CD8-positive, alpha-beta memory T cell (primary cell): Measurements from ENCODE around the gene HS6ST2. TPM values are rescaled to one million over a fixed set of nuclear protein-coding genes. Genes with fewer than 3 reads are reported as not detected.

Experiments
- CTCF ChIA-PET: fragments of 350-600 bp; sonication (Branson Sonifier 250); formaldehyde crosslinking; loops from one replicate; lab custom pipeline; 2021; ENCODE audit warnings: antibody characterized with exemption; lab: Charles Lee
- POLR2A ChIA-PET: fragments of 350-600 bp; sonication (Branson Sonifier 250); formaldehyde crosslinking; loops from one replicate; lab custom pipeline; 2021; ENCODE audit warnings: antibody characterized with exemption; lab: Charles Lee
- DNase-seq, 5 donors: peaks; one replicate each; pipeline versions ENCODE4 v3.0.0 to v3.0.0-alpha.2; 2020 to 2022; ENCODE audit warnings: mixed read lengths in 1 of 5
- H3K27ac ChIP-seq: one replicate; pipeline ENCODE4 v1.7.0; 2013; ENCODE audit warnings: low read depth, mild to moderate bottlenecking, low read length, moderate library complexity
- H3K27me3 ChIP-seq: 2 replicates; pipeline ENCODE4 v1.7.0; 2013; ENCODE audit warnings: low read length, mild to moderate bottlenecking; ENCODE audit not compliant: insufficient read depth, poor library complexity, severe bottlenecking
- H3K36me3 ChIP-seq: 2 replicates; pipeline ENCODE4 v1.7.0; 2013; ENCODE audit warnings: mild to moderate bottlenecking, low read length, moderate library complexity; ENCODE audit not compliant: insufficient read depth
- H3K4me1 ChIP-seq: 2 replicates; pipeline ENCODE4 v1.7.0; 2013; ENCODE audit warnings: mild to moderate bottlenecking, low read length, moderate library complexity; ENCODE audit not compliant: insufficient read depth
- H3K4me3 ChIP-seq: 2 replicates; pipeline ENCODE4 v1.7.0; 2013; ENCODE audit warnings: mild to moderate bottlenecking, low read length
- H3K9me3 ChIP-seq: 2 replicates; pipeline ENCODE4 v1.7.0; 2013; ENCODE audit warnings: mild to moderate bottlenecking, low read length
- H3K27ac Mint-ChIP-seq, 8 donors: one replicate each; pipeline ENCODE4 v1.8.0; 2020 to 2021; ENCODE audit warnings: mixed read lengths in 8 of 8, mild to moderate bottlenecking in 6 of 8, inconsistent platforms in 3 of 8, moderate library complexity in 3 of 8
- H3K27me3 Mint-ChIP-seq, 2 donors: one replicate each; pipeline ENCODE4 v1.8.0; 2020 to 2021; ENCODE audit warnings: mixed read lengths in 2 of 2, mild to moderate bottlenecking in 1 of 2, moderate library complexity in 1 of 2
- H3K36me3 Mint-ChIP-seq, 3 donors: one replicate each; pipeline ENCODE4 v1.8.0; 2020 to 2021; ENCODE audit warnings: mixed read lengths in 3 of 3, inconsistent platforms in 1 of 3, mild to moderate bottlenecking in 1 of 3
- H3K4me1 Mint-ChIP-seq, 3 donors: one replicate each; pipeline ENCODE4 v1.8.0; 2020 to 2021; ENCODE audit warnings: mixed read lengths in 3 of 3, inconsistent platforms in 1 of 3, mild to moderate bottlenecking in 1 of 3
- H3K4me3 Mint-ChIP-seq, 7 donors: one replicate each; pipeline ENCODE4 v1.8.0; 2020 to 2021; ENCODE audit warnings: mixed read lengths in 7 of 7, mild to moderate bottlenecking in 6 of 7, moderate library complexity in 4 of 7, inconsistent platforms in 2 of 7
- H3K9me3 Mint-ChIP-seq, 5 donors: one replicate each; pipeline ENCODE4 v1.8.0; 2020 to 2022; ENCODE audit warnings: mixed read lengths in 5 of 5, mild to moderate bottlenecking in 3 of 5, moderate library complexity in 2 of 5, inconsistent platforms in 1 of 5
- polyA plus RNA-seq: library from polyadenylated mRNA; unstranded; fragments of 300-500 nt; fragmentation: Illumina TruSeq; gene quantifications from one replicate; pipeline ENCODE4 v1.2.3, GENCODE V29; 2021
- total RNA-seq, 2 experiments: library from RNA; stranded (reverse); gene quantifications; one replicate each; pipeline ENCODE4 v1.2.3, GENCODE V29; 2021

The HS6ST2 gene
- total and polyA plus RNA-seq, 3 experiments from 2014 or later: 0.09 to 0.13 TPM; not detected in 1

GRCh38 chrX:132749406-132749805 lies 209.0 kb downstream of the HS6ST2 start:
- H3K27me3 Mint-ChIP-seq: peaks cover 3 to 5% of the 10 kb centered on the region in 2 donors
- peaks cover 13 to 22% (median 20%) of the 10 kb centered on the region in 3 donors for H3K4me1 Mint-ChIP-seq
- H3K36me3 Mint-ChIP-seq: no peaks in the 10 kb centered on the region
- Histone ChIP-seq H3K27me3 (no peaks in the 10 kb centered on the region), H3K36me3 (no peaks in the 10 kb centered on the region), H3K4me1 (peaks cover 3% of the 10 kb centered on the region), H3K27ac (no peak overlapping the region), H3K9me3 (no peaks in the 10 kb centered on the region), H3K4me3 (no peak overlapping the region)
- POLR2A ChIA-PET: no interaction called here
- no peak overlapping the region for H3K27ac Mint-ChIP-seq
- CTCF ChIA-PET: no interaction called here
- H3K4me3 Mint-ChIP-seq: peak overlapping the region in 1 of 7 donors; percentile 42
- H3K9me3 Mint-ChIP-seq: no peaks in the 10 kb centered on the region
- DNase-seq: no peak

DNA sequence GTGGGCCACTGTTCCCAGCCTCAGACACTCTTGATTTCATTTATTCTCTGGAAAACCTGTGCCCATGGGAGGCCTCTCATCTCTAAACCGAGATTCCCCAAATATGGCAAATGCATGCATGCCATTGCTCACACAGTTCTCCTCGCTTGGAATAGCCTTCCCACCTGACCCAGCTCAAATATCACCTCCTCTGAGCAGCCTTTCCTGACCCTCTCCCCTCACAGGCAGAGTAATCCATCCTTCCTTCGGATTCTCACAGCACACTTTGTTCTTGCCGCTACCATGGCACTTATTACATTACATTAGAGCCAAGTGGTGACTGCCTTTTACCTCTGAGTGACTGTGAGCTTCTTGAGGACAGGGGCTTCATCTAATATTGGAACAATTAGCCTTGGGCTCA lies 209.5 kb downstream of the HS6ST2 start:
- H3K36me3 Mint-ChIP-seq: no peaks in the 10 kb centered on the region
- H3K27me3 Mint-ChIP-seq: peaks cover 3 to 5% of the 10 kb centered on the region in 2 donors
- no peaks in the 10 kb centered on the region for H3K9me3 ChIP-seq

GRCh38 chrX:132748268-132748667 lies 210.2 kb downstream of the HS6ST2 start:
- ChIA-PET POLR2A (no interaction called here), CTCF (no interaction called here)
- Mint-ChIP-seq H3K9me3 (no peaks in the 10 kb centered on the region), H3K4me1 (peaks cover 18 to 28% (median 23%) of the 10 kb centered on the region in 3 donors), H3K36me3 (no peaks in the 10 kb centered on the region), H3K27me3 (peaks cover 3% of the 10 kb centered on the region in 2 donors), H3K4me3 (no peak overlapping the region), H3K27ac (no peak overlapping the region)
- no peaks in the 10 kb centered on the region for H3K9me3 ChIP-seq
- DNase-seq: no peak
- H3K4me3 ChIP-seq: no peak overlapping the region
- no peaks in the 10 kb centered on the region for H3K36me3 ChIP-seq
- no peak overlapping the region for H3K27ac ChIP-seq
- peaks cover 3% of the 10 kb centered on the region for H3K4me1 ChIP-seq
- H3K27me3 ChIP-seq: no peaks in the 10 kb centered on the region

More for the DNA sequence above, 209.5 kb downstream of the HS6ST2 start:
- H3K4me3 Mint-ChIP-seq: no peak overlapping the region
- Histone ChIP-seq H3K4me1 (peaks cover 3% of the 10 kb centered on the region), H3K27me3 (no peaks in the 10 kb centered on the region), H3K36me3 (no peaks in the 10 kb centered on the region), H3K27ac (no peak overlapping the region), H3K4me3 (no peak overlapping the region)
- H3K27ac Mint-ChIP-seq: no peak overlapping the region
- no peak for DNase-seq
- ChIA-PET POLR2A (no interaction called here), CTCF (no interaction called here)
- peaks cover 17 to 27% (median 23%) of the 10 kb centered on the region in 3 donors for H3K4me1 Mint-ChIP-seq
- H3K9me3 Mint-ChIP-seq: no peaks in the 10 kb centered on the region

GRCh38 chrX:132745593-132745992 lies 212.8 kb downstream of the HS6ST2 start:
- Mint-ChIP-seq H3K4me1 (peaks cover 30 to 40% (median 31%) of the 10 kb centered on the region in 3 donors), H3K9me3 (no peaks in the 10 kb centered on the region), H3K36me3 (no peaks in the 10 kb centered on the region), H3K27ac (no peak overlapping the region), H3K27me3 (peaks cover 3 to 8% of the 10 kb centered on the region in 2 donors), H3K4me3 (no peak overlapping the region)
- Histone ChIP-seq H3K27me3 (no peaks in the 10 kb centered on the region), H3K27ac (no peak overlapping the region), H3K4me1 (peaks cover 3% of the 10 kb centered on the region), H3K36me3 (no peaks in the 10 kb centered on the region), H3K9me3 (no peaks in the 10 kb centered on the region), H3K4me3 (no peak overlapping the region)
- no peak for DNase-seq
- POLR2A ChIA-PET: no interaction called here
- CTCF ChIA-PET: no interaction called here

GRCh38 chrX:132744470-132744869 lies 214.0 kb downstream of the HS6ST2 start:
- Histone ChIP-seq H3K27me3 (no peaks in the 10 kb centered on the region), H3K36me3 (no peaks in the 10 kb centered on the region), H3K27ac (no peak overlapping the region), H3K9me3 (no peaks in the 10 kb centered on the region), H3K4me3 (no peak overlapping the region), H3K4me1 (no peaks in the 10 kb centered on the region)
- CTCF ChIA-PET: no interaction called here
- Mint-ChIP-seq H3K27ac (no peak overlapping the region), H3K27me3 (peaks cover 3 to 8% of the 10 kb centered on the region in 2 donors), H3K9me3 (no peaks in the 10 kb centered on the region), H3K36me3 (no peaks in the 10 kb centered on the region), H3K4me3 (peak overlapping the region in 1 of 7 donors; percentile 26), H3K4me1 (peaks cover 24 to 35% (median 25%) of the 10 kb centered on the region in 3 donors)
- DNase-seq: no peak
- POLR2A ChIA-PET: no interaction called here

- H3K4me1 ChIP-seq: peaks cover 6% of the 10 kb centered on the region
- H3K27ac ChIP-seq: no peak overlapping the region
- Mint-ChIP-seq H3K4me3 (peak overlapping the region in 1 of 7 donors; percentile 36), H3K27ac (no peak overlapping the region), H3K27me3 (peaks cover 0 to 8% of the 10 kb centered on the region in 2 donors), H3K36me3 (no peaks in the 10 kb centered on the region), H3K9me3 (no peaks in the 10 kb centered on the region), H3K4me1 (peaks cover 31 to 42% (median 34%) of the 10 kb centered on the region in 3 donors)
- H3K27me3 ChIP-seq: no peaks in the 10 kb centered on the region
- H3K36me3 ChIP-seq: no peaks in the 10 kb centered on the region
- H3K4me3 ChIP-seq: no peak overlapping the region
- no peak for DNase-seq
- no peaks in the 10 kb centered on the region for H3K9me3 ChIP-seq
- ChIA-PET CTCF (no interaction called here), POLR2A (no interaction called here)
Measured at GRCh38 chrX:132743086-132743485, 215.3 kb downstream of the HS6ST2 start.

GRCh38 chrX:132742246-132742645 lies 216.2 kb downstream of the HS6ST2 start:
- Histone ChIP-seq H3K27ac (no peak overlapping the region), H3K36me3 (no peaks in the 10 kb centered on the region), H3K27me3 (no peaks in the 10 kb centered on the region), H3K4me3 (no peak overlapping the region), H3K4me1 (peaks cover 12% of the 10 kb centered on the region), H3K9me3 (no peaks in the 10 kb centered on the region)
- Mint-ChIP-seq H3K4me3 (peak overlapping the region in 1 of 7 donors; percentile 9), H3K4me1 (peaks cover 39 to 51% (median 43%) of the 10 kb centered on the region in 3 donors), H3K27ac (no peak overlapping the region), H3K9me3 (no peaks in the 10 kb centered on the region), H3K36me3 (no peaks in the 10 kb centered on the region), H3K27me3 (peaks cover 0 to 8% of the 10 kb centered on the region in 2 donors)
- CTCF ChIA-PET: no interaction called here
- DNase-seq: no peak
- POLR2A ChIA-PET: no interaction called here

DNA sequence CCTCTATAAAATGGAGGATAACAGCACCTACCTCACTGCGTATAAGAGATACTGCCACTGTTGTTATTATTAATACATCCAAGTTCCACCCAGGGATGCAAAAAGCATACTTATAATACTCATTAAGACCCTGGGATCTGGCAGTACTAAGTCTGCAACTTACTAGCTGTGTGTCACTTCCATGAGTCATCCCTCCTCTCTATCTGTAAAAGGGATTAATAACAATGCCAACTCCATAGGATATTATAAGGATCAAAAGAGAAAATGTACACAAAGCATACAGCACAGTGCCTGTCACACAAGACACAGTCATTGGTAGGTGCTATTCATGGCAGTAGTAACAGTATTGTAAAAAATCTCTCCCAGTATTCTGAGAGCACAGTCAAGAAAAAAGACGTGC lies 216.7 kb downstream of the HS6ST2 start:
- POLR2A ChIA-PET: no interaction called here
- no peaks in the 10 kb centered on the region for H3K36me3 Mint-ChIP-seq
- no peak overlapping the region for H3K4me3 ChIP-seq
- H3K27ac ChIP-seq: no peak overlapping the region
- no peaks in the 10 kb centered on the region for H3K27me3 ChIP-seq
- H3K9me3 Mint-ChIP-seq: no peaks in the 10 kb centered on the region
- H3K27ac Mint-ChIP-seq: no peak overlapping the region
- H3K4me1 Mint-ChIP-seq: peaks cover 42 to 56% (median 47%) of the 10 kb centered on the region in 3 donors
- no peaks in the 10 kb centered on the region for H3K9me3 ChIP-seq
- peaks cover 15% of the 10 kb centered on the region for H3K4me1 ChIP-seq
- peak overlapping the region in 3 of 7 donors; percentile 0 to 26 (median 6) for H3K4me3 Mint-ChIP-seq
- CTCF ChIA-PET: no interaction called here
- DNase-seq: no peak
- H3K27me3 Mint-ChIP-seq: peaks cover 0 to 8% of the 10 kb centered on the region in 2 donors
- no peaks in the 10 kb centered on the region for H3K36me3 ChIP-seq
